GM23338 (cell line): ENCODE data around the gene KYNU. TPM values are rescaled to one million over a fixed set of nuclear protein-coding genes. Genes with fewer than 3 reads are reported as not detected.

Experiments used
- ATAC-seq: fragments of 200-7000 bp; cut with Tn5 transposase; 3 replicates; pipeline ENCODE4 v1.9.1; 2020
- DNase-seq: peaks from one replicate; pipeline ENCODE4 v3.0.0-alpha.2; 2015; ENCODE audit warnings: low spot score
- H2AFZ ChIP-seq: fragments of 200-600 bp; sonication (generic); 2 replicates; pipeline ENCODE4 v1.8.0; 2016; ENCODE audit warnings: antibody characterized with exemption, mild to moderate bottlenecking, moderate library complexity
- H3F3A ChIP-seq: fragments of 200-600 bp; sonication (generic); replicated peaks from 2 replicates; pipeline ENCODE4 v1.8.0; 2017; ENCODE audit warnings: antibody characterized with exemption, mixed run types, low read depth
- H3K27ac ChIP-seq: fragments of 200-600 bp; sonication (generic); 2 replicates; pipeline ENCODE4 v1.6.1; 2016; ENCODE audit warnings: low read depth
- H3K27me3 ChIP-seq: fragments of 200-600 bp; sonication (generic); 2 replicates; pipeline ENCODE4 v1.8.0; 2016; ENCODE audit warnings: mild to moderate bottlenecking, mixed run types, moderate library complexity; ENCODE audit not compliant: insufficient read depth
- H3K36me3 ChIP-seq: fragments of 200-600 bp; sonication (generic); 2 replicates; pipeline ENCODE4 v1.8.0; 2016; ENCODE audit warnings: mild to moderate bottlenecking; ENCODE audit not compliant: insufficient read depth
- H3K4me1 ChIP-seq: fragments of 200-600 bp; sonication (generic); 2 replicates; pipeline ENCODE4 v1.8.0; 2016; ENCODE audit warnings: mild to moderate bottlenecking, moderate library complexity; ENCODE audit not compliant: insufficient read depth
- H3K4me2 ChIP-seq: fragments of 200-600 bp; sonication (generic); 2 replicates; pipeline ENCODE4 v1.7.1; 2017; ENCODE audit warnings: mixed run types
- H3K4me3 ChIP-seq: fragments of 200-600 bp; sonication (generic); 2 replicates; pipeline ENCODE4 v1.6.1; 2016; ENCODE audit warnings: mixed run types
- H3K79me2 ChIP-seq: fragments of 200-600 bp; sonication (generic); replicated peaks from 2 replicates; pipeline ENCODE4 v1.8.0; 2017; ENCODE audit warnings: mild to moderate bottlenecking; ENCODE audit not compliant: insufficient read depth
- H3K9me2 ChIP-seq: fragments of 200-600 bp; sonication (generic); 2 replicates; pipeline ENCODE4 v1.8.0; 2017; ENCODE audit not compliant: insufficient read depth
- H4K20me1 ChIP-seq: fragments of 200-600 bp; sonication (generic); replicated peaks from 2 replicates; pipeline ENCODE4 v1.8.0; 2017; ENCODE audit warnings: mild to moderate bottlenecking; ENCODE audit not compliant: insufficient read depth
- H3K27ac Mint-ChIP-seq: 2 replicates; pipeline ENCODE4 v1.8.0; 2020; ENCODE audit warnings: inconsistent platforms, mild to moderate bottlenecking, moderate library complexity, mixed read lengths
- H3K27me3 Mint-ChIP-seq: 3 replicates; pipeline ENCODE4 v1.8.0; 2022; ENCODE audit warnings: low read depth, mild to moderate bottlenecking, moderate library complexity, mixed read lengths, inconsistent platforms; ENCODE audit not compliant: insufficient read depth, poor library complexity
- H3K36me3 Mint-ChIP-seq: 3 replicates; pipeline ENCODE4 v1.8.0; 2021; ENCODE audit warnings: low read depth, mild to moderate bottlenecking, inconsistent platforms, moderate library complexity, mixed read lengths
- H3K4me1 Mint-ChIP-seq: 3 replicates; pipeline ENCODE4 v1.8.0; 2020; ENCODE audit warnings: mild to moderate bottlenecking, inconsistent platforms, mixed read lengths
- H3K4me3 Mint-ChIP-seq: 3 replicates; pipeline ENCODE4 v1.8.0; 2021; ENCODE audit warnings: moderate library complexity, mild to moderate bottlenecking, inconsistent platforms, mixed read lengths
- H3K9me3 Mint-ChIP-seq: 3 replicates; pipeline ENCODE4 v1.8.0; 2020; ENCODE audit warnings: moderate library complexity, mild to moderate bottlenecking, inconsistent platforms, mixed read lengths
- CREB1 ChIP-seq: fragments of 250-450 bp; sonication (Bioruptor Pico); IDR thresholded peaks from 2 replicates; pipeline ENCODE4 v1.5.0; 2020; ENCODE audit warnings: low read depth, mild to moderate bottlenecking, moderate library complexity
- EZH2 ChIP-seq: fragments of 200-600 bp; sonication (generic); IDR thresholded peaks from one replicate; pipeline ENCODE4 v1.8.0; 2017; ENCODE audit warnings: antibody characterized with exemption, mild to moderate bottlenecking, low read depth; ENCODE audit not compliant: unreplicated experiment
- EZH2phosphoT487 ChIP-seq: fragments of 200-600 bp; sonication (generic); IDR thresholded peaks from one replicate; pipeline ENCODE4 v1.8.1; 2018; ENCODE audit warnings: antibody characterized with exemption; ENCODE audit not compliant: unreplicated experiment
- JUNB ChIP-seq: IDR thresholded peaks from one replicate; pipeline ENCODE4 v1.6.1; 2016; ENCODE audit warnings: antibody characterized with exemption; ENCODE audit not compliant: unreplicated experiment
- NANOG ChIP-seq: IDR thresholded peaks from 2 replicates; pipeline ENCODE4 v1.6.1; 2016; ENCODE audit warnings: antibody characterized with exemption, borderline replicate concordance
- POLR2AphosphoS5 ChIP-seq: IDR thresholded peaks from 2 replicates; pipeline ENCODE4 v1.6.1; 2016; ENCODE audit warnings: antibody characterized with exemption, low read depth
- STAT1 ChIP-seq: IDR thresholded peaks from one replicate; pipeline ENCODE4 v1.6.1; 2016; ENCODE audit warnings: antibody characterized with exemption; ENCODE audit not compliant: unreplicated experiment
- ZNF114 ChIP-seq: fragments of 250-450 bp; sonication (Bioruptor Pico); IDR thresholded peaks from 2 replicates; pipeline ENCODE4 v1.5.0; 2020; ENCODE audit warnings: mild to moderate bottlenecking, moderate library complexity
- ZNF331 ChIP-seq: fragments of 250-450 bp; sonication (Bioruptor Pico); IDR thresholded peaks from 2 replicates; pipeline ENCODE4 v1.5.0; 2020; ENCODE audit warnings: low read depth, mild to moderate bottlenecking, moderate library complexity
- polyA plus RNA-seq: library from polyadenylated mRNA; unstranded; fragments of >200 nt; fragmentation: Nextera tagmentation; extraction: Ambion mirVana; gene quantifications from 2 replicates; pipeline ENCODE4 v1.2.1, GENCODE V29; 2016
- total RNA-seq: library from RNA; depleted of rRNA; stranded (reverse); fragments of >200 nt; shearing (Covaris generic); gene quantifications from 2 replicates; pipeline ENCODE4 v1.2.3, GENCODE V29; 2014
- TF ChIP-seq, protein P1 (sequence below): IDR thresholded peaks from 2 replicates; pipeline ENCODE4 v1.6.1; 2016; ENCODE audit warnings: antibody characterized with exemption
- TF ChIP-seq, protein P2 (sequence below): IDR thresholded peaks from one replicate; pipeline ENCODE4 v1.6.1; 2018; ENCODE audit warnings: antibody characterized with exemption; ENCODE audit not compliant: unreplicated experiment
- TF ChIP-seq, protein P3 (sequence below): fragments of 250-450 bp; sonication (Bioruptor Pico); IDR thresholded peaks from 2 replicates; pipeline ENCODE4 v1.5.0; 2020; ENCODE audit warnings: mild to moderate bottlenecking, moderate library complexity
- TF ChIP-seq, protein P4 (sequence below), 2 experiments: fragments of 200-600 bp in 1 of 2; sonication (generic) in 1 of 2; conservative IDR thresholded peaks; 2 replicates each; pipeline versions ENCODE4 v1.5.1 to v1.6.1; 2016 to 2017; ENCODE audit warnings: antibody characterized with exemption in 2 of 2, low read depth in 2 of 2, mild to moderate bottlenecking in 2 of 2, moderate library complexity in 1 of 2

The KYNU gene
- total and polyA plus RNA-seq, 2 experiments from 2014 or later, result 0.03 to 0.21 TPM

DNA sequence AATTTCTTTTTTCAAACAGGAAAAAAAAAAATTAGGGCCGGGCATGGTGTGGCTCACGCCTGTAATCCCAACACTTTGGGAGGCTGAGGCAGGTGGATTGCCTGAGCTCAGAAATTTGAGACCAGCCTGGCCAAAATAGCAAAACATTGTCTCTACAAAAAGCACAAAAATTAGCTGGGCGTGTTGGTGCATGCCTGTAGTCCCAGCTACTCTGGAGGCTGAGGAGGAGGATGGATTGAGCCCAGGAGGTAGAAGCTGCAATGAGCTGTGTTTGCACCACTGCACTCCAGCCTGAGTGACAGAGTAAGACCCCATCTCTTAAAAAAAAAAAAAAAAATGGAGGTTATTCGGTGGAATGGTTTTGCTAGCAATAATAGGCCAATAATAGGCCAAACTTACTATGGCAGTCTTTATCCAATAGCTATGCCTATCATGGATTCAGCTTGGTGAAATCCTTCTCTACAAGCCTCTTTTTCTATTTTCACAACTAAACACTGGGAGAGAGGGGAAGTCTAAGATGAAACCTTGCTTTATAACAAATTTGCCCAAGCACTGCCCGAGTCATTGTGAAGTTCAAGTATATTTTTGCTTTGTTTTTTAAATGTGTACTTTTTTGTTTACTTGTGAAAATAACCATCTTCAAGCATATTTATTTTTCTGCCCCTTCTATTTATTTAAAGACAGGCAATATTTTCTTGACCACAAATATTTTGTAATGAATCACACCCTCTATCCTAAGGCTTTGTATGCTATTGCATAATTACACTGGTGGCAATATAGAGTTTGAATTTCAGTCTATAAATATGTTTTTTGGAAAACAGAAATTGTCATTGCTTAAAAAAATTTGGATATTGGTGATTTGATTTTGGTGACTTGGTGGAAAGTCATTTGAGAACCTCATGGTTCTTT, 20.0 kb upstream of the KYNU start:
- no peaks in the 10 kb centered on the region for H4K20me1 ChIP-seq
- no peaks in the 10 kb centered on the region for H3K36me3 ChIP-seq
- TF ChIP-seq EZH2 (no peak), STAT1 (no peak), EZH2phosphoT487 (no peak), JUNB (no peak), ZNF114 (CRISPR knock-in tag) (no peak), NANOG (no peak), POLR2AphosphoS5 (no peak), CREB1 (no peak), ZNF331 (CRISPR knock-in tag) (no peak)
- TF ChIP-seq, protein P1, sequence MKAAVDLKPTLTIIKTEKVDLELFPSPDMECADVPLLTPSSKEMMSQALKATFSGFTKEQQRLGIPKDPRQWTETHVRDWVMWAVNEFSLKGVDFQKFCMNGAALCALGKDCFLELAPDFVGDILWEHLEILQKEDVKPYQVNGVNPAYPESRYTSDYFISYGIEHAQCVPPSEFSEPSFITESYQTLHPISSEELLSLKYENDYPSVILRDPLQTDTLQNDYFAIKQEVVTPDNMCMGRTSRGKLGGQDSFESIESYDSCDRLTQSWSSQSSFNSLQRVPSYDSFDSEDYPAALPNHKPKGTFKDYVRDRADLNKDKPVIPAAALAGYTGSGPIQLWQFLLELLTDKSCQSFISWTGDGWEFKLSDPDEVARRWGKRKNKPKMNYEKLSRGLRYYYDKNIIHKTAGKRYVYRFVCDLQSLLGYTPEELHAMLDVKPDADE, result no peak
- TF ChIP-seq, protein P2, sequence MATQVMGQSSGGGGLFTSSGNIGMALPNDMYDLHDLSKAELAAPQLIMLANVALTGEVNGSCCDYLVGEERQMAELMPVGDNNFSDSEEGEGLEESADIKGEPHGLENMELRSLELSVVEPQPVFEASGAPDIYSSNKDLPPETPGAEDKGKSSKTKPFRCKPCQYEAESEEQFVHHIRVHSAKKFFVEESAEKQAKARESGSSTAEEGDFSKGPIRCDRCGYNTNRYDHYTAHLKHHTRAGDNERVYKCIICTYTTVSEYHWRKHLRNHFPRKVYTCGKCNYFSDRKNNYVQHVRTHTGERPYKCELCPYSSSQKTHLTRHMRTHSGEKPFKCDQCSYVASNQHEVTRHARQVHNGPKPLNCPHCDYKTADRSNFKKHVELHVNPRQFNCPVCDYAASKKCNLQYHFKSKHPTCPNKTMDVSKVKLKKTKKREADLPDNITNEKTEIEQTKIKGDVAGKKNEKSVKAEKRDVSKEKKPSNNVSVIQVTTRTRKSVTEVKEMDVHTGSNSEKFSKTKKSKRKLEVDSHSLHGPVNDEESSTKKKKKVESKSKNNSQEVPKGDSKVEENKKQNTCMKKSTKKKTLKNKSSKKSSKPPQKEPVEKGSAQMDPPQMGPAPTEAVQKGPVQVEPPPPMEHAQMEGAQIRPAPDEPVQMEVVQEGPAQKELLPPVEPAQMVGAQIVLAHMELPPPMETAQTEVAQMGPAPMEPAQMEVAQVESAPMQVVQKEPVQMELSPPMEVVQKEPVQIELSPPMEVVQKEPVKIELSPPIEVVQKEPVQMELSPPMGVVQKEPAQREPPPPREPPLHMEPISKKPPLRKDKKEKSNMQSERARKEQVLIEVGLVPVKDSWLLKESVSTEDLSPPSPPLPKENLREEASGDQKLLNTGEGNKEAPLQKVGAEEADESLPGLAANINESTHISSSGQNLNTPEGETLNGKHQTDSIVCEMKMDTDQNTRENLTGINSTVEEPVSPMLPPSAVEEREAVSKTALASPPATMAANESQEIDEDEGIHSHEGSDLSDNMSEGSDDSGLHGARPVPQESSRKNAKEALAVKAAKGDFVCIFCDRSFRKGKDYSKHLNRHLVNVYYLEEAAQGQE, result no peak
- TF ChIP-seq, protein P3, sequence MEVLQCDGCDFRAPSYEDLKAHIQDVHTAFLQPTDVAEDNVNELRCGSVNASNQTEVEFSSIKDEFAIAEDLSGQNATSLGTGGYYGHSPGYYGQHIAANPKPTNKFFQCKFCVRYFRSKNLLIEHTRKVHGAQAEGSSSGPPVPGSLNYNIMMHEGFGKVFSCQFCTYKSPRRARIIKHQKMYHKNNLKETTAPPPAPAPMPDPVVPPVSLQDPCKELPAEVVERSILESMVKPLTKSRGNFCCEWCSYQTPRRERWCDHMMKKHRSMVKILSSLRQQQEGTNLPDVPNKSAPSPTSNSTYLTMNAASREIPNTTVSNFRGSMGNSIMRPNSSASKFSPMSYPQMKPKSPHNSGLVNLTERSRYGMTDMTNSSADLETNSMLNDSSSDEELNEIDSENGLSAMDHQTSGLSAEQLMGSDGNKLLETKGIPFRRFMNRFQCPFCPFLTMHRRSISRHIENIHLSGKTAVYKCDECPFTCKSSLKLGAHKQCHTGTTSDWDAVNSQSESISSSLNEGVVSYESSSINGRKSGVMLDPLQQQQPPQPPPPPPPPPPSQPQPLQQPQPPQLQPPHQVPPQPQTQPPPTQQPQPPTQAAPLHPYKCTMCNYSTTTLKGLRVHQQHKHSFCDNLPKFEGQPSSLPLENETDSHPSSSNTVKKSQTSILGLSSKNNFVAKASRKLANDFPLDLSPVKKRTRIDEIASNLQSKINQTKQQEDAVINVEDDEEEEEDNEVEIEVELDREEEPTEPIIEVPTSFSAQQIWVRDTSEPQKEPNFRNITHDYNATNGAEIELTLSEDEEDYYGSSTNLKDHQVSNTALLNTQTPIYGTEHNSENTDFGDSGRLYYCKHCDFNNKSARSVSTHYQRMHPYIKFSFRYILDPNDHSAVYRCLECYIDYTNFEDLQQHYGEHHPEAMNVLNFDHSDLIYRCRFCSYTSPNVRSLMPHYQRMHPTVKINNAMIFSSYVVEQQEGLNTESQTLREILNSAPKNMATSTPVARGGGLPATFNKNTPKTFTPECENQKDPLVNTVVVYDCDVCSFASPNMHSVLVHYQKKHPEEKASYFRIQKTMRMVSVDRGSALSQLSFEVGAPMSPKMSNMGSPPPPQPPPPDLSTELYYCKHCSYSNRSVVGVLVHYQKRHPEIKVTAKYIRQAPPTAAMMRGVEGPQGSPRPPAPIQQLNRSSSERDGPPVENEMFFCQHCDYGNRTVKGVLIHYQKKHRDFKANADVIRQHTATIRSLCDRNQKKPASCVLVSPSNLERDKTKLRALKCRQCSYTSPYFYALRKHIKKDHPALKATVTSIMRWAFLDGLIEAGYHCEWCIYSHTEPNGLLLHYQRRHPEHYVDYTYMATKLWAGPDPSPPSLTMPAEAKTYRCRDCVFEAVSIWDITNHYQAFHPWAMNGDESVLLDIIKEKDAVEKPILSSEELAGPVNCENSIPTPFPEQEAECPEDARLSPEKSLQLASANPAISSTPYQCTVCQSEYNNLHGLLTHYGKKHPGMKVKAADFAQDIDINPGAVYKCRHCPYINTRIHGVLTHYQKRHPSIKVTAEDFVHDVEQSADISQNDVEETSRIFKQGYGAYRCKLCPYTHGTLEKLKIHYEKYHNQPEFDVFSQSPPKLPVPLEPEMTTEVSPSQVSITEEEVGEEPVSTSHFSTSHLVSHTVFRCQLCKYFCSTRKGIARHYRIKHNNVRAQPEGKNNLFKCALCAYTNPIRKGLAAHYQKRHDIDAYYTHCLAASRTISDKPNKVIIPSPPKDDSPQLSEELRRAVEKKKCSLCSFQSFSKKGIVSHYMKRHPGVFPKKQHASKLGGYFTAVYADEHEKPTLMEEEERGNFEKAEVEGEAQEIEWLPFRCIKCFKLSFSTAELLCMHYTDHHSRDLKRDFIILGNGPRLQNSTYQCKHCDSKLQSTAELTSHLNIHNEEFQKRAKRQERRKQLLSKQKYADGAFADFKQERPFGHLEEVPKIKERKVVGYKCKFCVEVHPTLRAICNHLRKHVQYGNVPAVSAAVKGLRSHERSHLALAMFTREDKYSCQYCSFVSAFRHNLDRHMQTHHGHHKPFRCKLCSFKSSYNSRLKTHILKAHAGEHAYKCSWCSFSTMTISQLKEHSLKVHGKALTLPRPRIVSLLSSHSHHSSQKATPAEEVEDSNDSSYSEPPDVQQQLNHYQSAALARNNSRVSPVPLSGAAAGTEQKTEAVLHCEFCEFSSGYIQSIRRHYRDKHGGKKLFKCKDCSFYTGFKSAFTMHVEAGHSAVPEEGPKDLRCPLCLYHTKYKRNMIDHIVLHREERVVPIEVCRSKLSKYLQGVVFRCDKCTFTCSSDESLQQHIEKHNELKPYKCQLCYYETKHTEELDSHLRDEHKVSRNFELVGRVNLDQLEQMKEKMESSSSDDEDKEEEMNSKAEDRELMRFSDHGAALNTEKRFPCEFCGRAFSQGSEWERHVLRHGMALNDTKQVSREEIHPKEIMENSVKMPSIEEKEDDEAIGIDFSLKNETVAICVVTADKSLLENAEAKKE (CRISPR knock-in tag), result no peak
- TF ChIP-seq, protein P4, sequence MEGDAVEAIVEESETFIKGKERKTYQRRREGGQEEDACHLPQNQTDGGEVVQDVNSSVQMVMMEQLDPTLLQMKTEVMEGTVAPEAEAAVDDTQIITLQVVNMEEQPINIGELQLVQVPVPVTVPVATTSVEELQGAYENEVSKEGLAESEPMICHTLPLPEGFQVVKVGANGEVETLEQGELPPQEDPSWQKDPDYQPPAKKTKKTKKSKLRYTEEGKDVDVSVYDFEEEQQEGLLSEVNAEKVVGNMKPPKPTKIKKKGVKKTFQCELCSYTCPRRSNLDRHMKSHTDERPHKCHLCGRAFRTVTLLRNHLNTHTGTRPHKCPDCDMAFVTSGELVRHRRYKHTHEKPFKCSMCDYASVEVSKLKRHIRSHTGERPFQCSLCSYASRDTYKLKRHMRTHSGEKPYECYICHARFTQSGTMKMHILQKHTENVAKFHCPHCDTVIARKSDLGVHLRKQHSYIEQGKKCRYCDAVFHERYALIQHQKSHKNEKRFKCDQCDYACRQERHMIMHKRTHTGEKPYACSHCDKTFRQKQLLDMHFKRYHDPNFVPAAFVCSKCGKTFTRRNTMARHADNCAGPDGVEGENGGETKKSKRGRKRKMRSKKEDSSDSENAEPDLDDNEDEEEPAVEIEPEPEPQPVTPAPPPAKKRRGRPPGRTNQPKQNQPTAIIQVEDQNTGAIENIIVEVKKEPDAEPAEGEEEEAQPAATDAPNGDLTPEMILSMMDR (conservative IDR thresholded peaks at IDR 0.05; ENCODE audit: low read depth in 2 of 2), result no peak
- H3K9me2 ChIP-seq, result peaks cover 4% of the 10 kb centered on the region; the same call in 1 of the 2 replicates
- ATAC-seq, result no peak
- H3K4me1 ChIP-seq, result no peaks in the 10 kb centered on the region
- no peak overlapping the region for H3K4me2 ChIP-seq
- DNase-seq, result no peak
- no peak overlapping the region for H3K4me3 ChIP-seq
- Mint-ChIP-seq H3K4me1 (peaks cover 3% of the 10 kb centered on the region; the same call in 2 of the 3 replicates), H3K36me3 (no peaks in the 10 kb centered on the region), H3K9me3 (no peaks in the 10 kb centered on the region), H3K27ac (no peak overlapping the region), H3K27me3 (peaks cover 2% of the 10 kb centered on the region), H3K4me3 (no peak overlapping the region)
- no peak overlapping the region for H3K27ac ChIP-seq
- H2AFZ ChIP-seq, result peak overlapping the region; percentile 77
- no peaks in the 10 kb centered on the region for H3F3A ChIP-seq
- H3K27me3 ChIP-seq, result no peaks in the 10 kb centered on the region
- no peaks in the 10 kb centered on the region for H3K79me2 ChIP-seq
